ENCODE data around the gene C2orf15. TPM values are rescaled to one million over a fixed set of nuclear protein-coding genes. Genes with fewer than 3 reads are reported as not detected.
"Not testable (repeated sequence)": the region's sequence is repeated elsewhere in the genome, so short reads cannot be mapped to it uniquely, and the experiment has no call there.

Gene C2orf15
- polyA plus RNA-seq, 4 donors: 9.9 to 13.9 (median 12.7) TPM

DNA sequence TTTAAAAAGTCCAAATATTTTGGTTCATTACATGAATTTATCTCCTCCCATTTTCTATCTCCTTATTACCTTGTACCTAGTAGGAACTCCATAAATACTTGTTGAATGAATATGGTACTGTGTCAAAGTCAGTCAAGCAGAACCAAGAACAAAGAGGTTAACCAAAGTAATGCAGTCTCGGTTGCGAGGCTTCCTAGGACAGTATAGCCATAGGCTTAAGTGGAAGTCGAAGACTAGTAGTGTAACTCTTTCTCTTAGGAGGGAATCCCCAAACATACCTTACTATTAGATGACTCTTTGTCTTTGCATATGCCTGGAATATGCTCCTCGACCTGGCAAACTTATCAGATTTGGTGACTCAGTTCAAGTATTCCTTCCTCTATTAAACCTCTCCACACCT lies 18.1 kb downstream of the C2orf15 start:
- DNase-seq (ENCODE audit: low read depth in 4 of 4, low spot score in 3 of 4): no peak

DNA sequence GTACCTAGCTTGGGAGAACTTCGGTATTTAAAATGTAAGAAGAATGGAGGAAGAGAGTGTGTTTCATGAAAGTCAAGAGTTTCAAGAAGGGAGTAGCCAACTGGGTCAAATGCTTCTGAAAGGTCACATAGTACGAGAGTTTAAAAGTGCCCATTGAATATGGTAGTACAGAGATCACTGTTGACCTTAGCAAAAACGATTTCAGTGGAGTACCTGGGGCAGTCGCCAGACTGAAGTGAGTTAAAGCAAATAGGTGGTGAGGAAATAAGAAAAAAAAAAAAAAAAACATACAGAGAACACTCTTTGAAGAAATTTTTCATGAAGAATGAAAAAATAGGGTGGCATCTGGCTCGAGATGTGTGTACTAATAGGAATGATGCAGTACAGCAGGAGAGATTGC lies 24.7 kb downstream of the C2orf15 start:
- DNase-seq (ENCODE audit: low read depth in 4 of 4, low spot score in 3 of 4): no peak

DNA sequence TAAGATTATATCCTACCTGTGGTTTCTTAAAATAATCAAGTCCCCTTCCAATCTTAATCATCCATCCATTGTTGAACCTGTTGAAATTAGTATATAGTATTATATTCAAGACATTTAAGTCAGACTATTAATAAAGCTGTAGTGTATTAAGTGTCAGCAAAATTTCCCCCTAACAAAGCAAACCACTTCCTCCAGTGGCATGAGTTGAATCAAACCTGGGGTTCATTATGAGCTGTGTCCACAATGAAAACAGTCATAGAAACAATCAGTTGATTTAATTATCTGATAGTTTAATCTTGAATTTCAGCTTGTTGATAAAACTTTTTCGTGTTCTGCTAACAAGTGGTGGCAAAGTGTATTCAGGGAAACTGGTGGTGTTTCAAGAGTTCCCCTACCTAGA lies 28.0 kb downstream of the C2orf15 start:
- DNase-seq (ENCODE audit: low read depth in 4 of 4, low spot score in 3 of 4): no peak

DNA sequence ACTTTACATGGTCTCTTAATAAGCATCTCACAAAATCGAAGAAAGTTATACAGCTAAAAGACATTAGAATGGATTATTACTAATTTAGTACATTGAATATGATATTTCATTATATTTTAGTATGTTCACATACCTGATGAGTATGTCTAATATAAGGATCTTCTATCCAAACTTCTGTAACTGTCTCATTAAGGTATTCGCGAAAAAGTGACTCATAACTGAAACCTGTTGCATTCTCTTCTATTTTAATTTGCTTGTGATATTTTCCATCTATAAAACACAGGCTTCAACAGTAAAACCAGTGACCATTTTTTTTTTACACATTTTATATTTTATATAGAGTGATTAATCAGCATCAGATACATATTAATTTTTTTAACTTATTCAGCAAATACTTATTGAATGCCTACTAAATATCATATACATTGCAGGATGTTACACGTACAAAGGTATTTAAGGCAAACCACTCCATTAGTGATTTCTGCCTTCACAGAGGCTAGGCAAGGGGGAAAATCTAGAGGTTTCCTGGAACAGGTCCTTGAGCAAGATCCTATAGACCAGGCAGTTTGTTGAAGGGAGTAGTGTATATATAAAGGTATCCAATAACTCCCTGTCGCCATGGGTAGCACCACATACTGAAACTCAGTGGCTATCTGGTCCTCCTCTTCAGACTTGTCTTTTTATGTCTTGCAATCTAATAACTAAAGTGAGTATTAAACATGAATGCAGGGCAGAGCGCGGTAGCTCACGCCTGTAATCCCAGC lies 30.1 kb downstream of the C2orf15 start:
- DNase-seq (ENCODE audit: low read depth in 4 of 4, low spot score in 3 of 4): no peak

DNA sequence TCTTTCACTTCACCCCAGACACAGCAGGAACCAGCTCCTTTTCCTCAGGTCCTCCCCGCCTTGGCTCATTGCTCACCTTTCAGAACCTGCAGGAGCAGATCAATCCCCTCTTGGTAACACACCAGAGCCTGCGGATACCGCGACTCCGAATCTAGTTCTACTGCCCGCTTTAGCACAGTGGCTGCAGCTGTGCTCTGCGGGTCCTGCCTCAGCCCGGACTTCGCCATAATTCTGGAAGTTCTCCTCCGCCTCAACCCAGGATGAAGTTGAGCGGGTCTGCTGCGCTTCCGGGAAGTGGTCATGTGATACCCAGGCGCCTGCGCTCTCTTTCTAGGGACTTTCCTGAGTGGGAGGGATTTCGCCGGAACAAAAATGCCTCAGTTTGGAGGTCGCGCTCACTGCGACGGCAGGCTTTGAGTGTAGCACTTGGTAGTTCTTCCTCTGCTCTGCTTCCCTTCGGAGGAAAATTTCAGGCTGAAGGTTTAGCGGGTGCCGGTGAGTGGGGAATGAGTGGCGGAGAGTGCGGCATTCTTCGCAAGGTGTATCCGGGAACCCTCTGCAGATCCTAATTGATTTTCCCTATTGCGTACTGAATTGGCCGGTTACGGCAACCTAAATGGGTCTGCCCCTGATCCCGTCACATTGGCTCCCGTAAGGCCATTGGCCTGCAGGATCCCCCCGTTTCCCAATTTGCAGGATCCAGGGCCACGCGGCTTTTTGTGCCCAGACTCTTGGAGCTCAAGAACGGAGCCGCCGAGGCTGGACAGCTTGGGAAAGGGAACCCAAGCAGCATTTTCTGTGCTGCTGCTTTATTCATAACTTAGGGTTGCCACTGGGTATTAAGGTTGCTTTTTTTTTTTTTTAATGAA lies 39.5 kb downstream of the C2orf15 start, which contains the start of the genes MITD1 and MRPL30:
Gene MITD1, minus strand, starts transcription at position 304 of the 869 bp plus-strand sequence. Its CDS starts 77 bp downstream, at position 227.
Gene MRPL30, plus strand, starts transcription at position 430 of the 869 bp plus-strand sequence. CDS start 5,020 bp downstream, outside the sequence.
- DNase-seq (ENCODE audit: low read depth in 4 of 4, low spot score in 3 of 4): peak; percentile 88 to 94 (median 93)

DNA sequence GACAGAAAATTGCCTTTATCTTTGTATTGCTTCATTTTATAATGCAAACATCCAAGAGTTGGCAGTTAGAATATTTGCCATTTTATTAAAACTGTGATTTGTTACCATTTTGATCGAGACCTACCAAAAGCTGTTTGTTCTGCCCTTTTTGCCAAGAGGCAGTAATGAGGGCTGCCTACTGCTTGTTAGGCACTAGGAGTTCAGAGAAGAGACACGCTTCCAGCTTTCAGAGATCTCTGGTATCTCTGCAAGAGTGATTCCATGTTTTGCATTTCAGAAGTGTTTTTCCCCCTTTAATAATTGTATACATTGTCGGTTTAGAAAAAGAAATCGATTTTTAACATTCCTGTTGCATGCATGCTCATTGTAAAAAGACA lies 40.1 kb downstream of the C2orf15 start:
- DNase-seq (ENCODE audit: low read depth in 4 of 4, low spot score in 3 of 4): no peak

DNA sequence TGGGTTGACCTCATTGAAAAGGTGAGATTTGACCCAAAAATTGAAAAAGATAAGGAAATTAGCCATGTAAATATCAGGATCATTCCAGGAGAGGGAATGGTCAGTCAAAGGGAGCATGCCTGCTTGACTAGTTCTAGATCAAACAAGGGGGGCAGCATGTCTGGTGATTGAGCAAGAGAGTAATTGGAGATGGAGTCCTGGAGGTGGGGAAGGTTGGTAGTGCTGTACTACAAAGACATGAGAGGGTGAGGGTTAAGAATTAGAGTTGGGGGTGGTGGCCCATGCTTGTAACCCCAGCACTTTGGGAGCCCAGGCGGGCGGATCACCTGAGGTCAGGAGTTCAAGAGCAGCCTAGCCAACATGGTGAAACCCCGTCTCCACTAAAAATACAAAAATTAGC lies 41.5 kb downstream of the C2orf15 start:
- DNase-seq (ENCODE audit: low read depth in 4 of 4, low spot score in 3 of 4): no peak

DNA sequence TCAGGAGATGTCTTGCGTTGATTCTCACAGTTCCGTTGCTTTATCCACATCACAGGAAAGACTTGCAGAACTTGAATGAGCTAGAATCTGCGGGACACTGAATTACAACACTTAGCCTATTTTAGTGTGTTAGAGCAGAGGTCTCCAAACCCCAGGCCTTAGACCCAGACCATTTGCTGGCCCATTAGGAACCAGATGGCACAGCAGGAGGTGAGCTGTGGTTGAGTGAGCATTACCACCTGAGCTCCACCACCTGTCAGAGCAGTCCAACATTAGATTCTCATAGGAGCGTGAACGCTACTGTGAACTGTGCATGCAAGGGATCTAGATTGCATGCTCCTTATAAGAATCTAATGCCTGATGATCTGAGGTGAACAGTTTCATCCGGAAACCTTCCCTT lies 43.3 kb downstream of the C2orf15 start:
- no peak for DNase-seq (ENCODE audit: low read depth in 4 of 4, low spot score in 3 of 4)

DNA sequence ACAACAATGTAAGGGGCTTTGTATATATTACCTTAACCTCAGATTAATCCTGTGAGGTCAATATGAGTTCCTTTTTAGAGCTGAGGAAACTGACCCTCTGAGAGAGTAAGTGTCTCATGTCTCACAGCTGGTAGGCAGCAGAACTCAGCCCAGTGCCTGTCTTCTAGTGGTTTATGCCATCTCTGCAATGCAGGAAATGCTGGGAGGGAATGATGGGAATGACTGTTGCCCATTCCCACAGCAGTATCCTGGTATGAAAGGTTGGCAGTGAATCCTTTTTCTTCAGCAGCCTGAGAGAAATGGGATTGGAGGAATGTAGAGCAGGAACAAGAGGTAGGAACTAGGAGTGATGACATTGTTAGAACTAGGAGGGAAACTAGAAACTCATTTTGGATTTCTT lies 45.5 kb downstream of the C2orf15 start:
- no peak for DNase-seq (ENCODE audit: low read depth in 4 of 4, low spot score in 3 of 4)

DNA sequence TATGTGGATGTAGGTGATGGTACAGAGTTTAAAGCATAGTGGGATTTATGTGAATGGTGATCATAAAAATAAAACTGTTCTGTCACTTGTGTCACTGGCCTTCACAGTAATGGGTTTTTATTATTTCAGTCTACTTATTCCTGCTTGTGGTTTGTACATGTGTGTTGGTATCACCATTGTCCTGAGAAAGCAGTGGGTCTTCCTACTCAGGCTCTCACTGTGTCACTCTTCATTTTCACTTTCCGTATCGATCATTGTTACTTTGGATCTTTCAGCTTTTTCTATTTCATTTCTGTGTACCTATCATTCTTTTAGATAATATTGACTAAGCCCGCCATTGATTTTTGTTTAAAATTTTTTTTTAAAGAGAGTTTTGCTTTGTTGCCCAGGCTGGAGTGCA lies 46.9 kb downstream of the C2orf15 start:
- no peak for DNase-seq (ENCODE audit: low read depth in 4 of 4, low spot score in 3 of 4)

DNA sequence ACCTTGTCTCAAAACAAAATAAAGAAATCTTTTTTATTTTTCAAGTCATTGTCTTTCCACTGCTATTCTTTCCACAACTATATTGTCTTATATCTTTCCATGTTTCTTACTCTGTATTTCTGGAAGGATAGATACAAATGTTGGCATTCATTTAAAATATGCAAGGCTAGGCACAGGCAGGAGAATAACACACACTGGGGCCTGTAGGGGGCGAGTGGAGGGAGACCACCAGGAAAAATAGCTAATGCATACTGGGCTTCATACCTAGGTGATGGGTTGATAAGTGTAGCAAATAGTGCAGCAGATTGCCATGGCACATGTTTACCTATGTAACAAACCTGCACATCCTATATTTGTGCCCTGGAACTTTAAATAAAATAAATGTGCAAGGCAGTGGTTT lies 49.0 kb downstream of the C2orf15 start:
- no peak for DNase-seq (ENCODE audit: low read depth in 4 of 4, low spot score in 3 of 4)

DNA sequence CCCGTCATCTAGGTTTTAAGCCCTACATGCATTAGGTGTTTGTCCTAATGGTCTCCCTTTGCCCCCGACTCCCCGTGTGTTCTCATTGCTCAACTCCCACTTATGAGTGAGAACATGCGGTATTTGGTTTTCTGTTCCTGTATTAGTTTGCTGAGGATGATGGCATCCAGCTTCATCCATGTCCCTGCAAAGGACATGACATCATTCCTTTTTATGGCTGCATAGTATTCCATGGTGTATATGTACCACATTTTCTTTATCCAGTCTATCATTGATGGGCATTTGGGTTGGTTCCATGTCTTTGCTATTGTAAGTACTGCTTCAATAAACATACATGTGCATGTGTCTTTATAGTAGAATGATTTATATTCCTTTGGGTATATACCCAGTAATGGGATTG lies 50.9 kb downstream of the C2orf15 start:
- DNase-seq (ENCODE audit: low read depth in 4 of 4, low spot score in 3 of 4): not testable (repeated sequence)

DNA sequence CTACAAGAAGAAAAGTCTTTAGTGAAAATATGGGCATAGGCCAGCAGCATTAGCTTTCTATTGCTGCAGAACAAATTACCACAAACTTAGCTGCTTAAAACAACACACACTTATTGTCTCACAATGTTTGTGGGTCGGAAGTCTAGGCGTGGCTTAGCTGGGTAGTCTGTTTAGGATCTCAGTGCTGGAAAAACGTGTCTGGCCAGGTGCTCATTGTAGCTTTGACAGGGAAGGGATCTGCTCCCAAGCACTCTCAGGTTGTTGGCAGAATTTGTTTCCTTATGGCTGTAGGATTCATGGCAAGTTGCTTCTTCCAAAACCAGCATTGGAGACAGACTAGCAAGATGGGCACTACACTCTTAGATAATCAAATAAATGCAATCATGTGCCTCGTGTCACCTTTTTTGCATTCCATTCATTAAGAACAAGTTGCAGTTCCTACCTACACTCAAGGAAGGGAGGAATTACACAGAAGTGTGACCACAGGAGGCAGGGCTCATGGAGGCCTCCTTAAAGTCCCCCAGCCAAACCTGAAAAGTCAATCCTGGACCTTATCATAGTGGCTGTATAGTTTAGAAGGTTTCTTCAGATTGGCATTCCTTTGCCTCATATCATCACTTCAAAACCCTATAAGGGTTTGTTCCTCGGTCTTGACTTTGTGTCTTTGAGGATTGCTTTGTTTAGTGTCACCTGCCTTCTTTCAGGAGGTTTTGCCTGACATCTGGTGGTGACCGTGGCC lies 56.8 kb downstream of the C2orf15 start:
- DNase-seq (ENCODE audit: low read depth in 4 of 4, low spot score in 3 of 4): no peak

DNA sequence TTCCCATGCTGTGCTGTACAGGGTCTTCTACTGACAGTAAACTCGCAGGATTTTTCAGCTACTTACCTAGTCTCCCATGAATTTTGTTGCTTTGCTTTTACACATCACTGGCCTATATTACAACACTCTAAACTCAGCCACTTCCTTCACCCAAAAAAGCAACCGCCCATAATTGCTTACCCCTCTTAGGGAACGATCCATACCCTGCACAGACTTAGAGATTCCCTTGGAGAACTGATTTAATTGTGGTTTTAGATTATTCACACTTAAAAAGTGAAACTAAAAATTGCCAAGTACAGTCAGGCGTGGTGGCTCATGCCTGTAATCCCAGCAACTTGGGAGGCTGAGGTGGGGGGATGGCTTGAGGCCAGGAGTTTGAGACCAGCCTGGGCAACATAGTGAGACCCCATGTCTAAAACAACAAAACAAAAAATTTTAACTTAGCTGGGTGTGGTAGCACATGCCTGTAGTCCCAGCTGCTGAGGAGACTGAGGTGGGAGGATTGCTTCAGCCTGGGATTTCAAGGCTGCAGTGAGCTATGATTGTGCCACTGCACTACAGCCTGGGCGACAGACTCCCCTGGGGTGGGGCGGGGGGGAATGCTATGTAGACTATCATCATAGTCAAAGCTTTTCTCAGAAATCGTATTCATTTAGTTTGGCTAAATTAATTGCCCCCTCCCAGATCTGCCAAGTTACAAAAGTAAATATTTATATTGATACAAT lies 58.7 kb downstream of the C2orf15 start:
- DNase-seq (ENCODE audit: low read depth in 4 of 4, low spot score in 3 of 4): no peak

Other genes starting within 250 kb of the C2orf15 start
- gene CRACDL, start 205.5 kb upstream of the C2orf15 start, polyA plus RNA-seq (ENCODE audit: insufficient read length in 4 of 4): 1 to 10 TPM; 2.9 to 3.5 (median 3.2) TPM
- gene TSGA10, start 13.2 kb downstream of the C2orf15 start, polyA plus RNA-seq (ENCODE audit: insufficient read length in 4 of 4): 10 to 100 TPM; 11.2 to 16.7 (median 12.5) TPM
- gene LIPT1, start 13.3 kb downstream of the C2orf15 start, polyA plus RNA-seq (ENCODE audit: insufficient read length in 4 of 4): 10 to 100 TPM; 12.1 to 16.7 (median 15.2) TPM
- 10 to 100 TPM; 44.4 to 52.6 (median 51.4) TPM for gene MITD1, start 39.4 kb downstream of the C2orf15 start, polyA plus RNA-seq (ENCODE audit: insufficient read length in 4 of 4)
- gene MRPL30, start 39.5 kb downstream of the C2orf15 start, polyA plus RNA-seq (ENCODE audit: insufficient read length in 4 of 4): 10 to 100 TPM; 49.3 to 59.5 (median 56.3) TPM
- under 1 TPM in 3 of 4 donors, not detected in 1; 0.19 to 0.43 (median 0.19) TPM for gene LYG2, start 114.0 kb downstream of the C2orf15 start, polyA plus RNA-seq (ENCODE audit: insufficient read length in 4 of 4)
- 1 to 10 TPM; 2.7 to 5.6 (median 3.1) TPM for gene LYG1, start 159.5 kb downstream of the C2orf15 start, polyA plus RNA-seq (ENCODE audit: insufficient read length in 4 of 4)
- gene TXNDC9, start 194.6 kb downstream of the C2orf15 start, polyA plus RNA-seq (ENCODE audit: insufficient read length in 4 of 4): 10 to 100 TPM; 39.2 to 46.3 (median 43.9) TPM
- gene EIF5B, start 195.7 kb downstream of the C2orf15 start, polyA plus RNA-seq (ENCODE audit: insufficient read length in 4 of 4): 10 to 100 TPM; 56.5 to 76.6 (median 69.9) TPM

Data from right renal pelvis (tissue), 4 donors.